SU-DHL-6 (cell line): ENCODE measurements around the gene PSTPIP1.

Experiments used
- H2AFZ ChIP-seq: fragments of 200-600 bp; sonication (generic); 2 replicates; pipeline ENCODE4 v1.6.1; 2014; ENCODE audit warnings: low read depth, mild to moderate bottlenecking, moderate library complexity, mixed read lengths, antibody characterized with exemption, low read length; ENCODE audit not compliant: severe bottlenecking
- H3F3A ChIP-seq: fragments of 200-600 bp; shearing (Covaris generic); 2 replicates; pipeline ENCODE4 v1.6.0; 2016; ENCODE audit warnings: antibody characterized with exemption, mild to moderate bottlenecking; ENCODE audit not compliant: insufficient read depth
- H3K27ac ChIP-seq: fragments of 200-600 bp; sonication (generic); 2 replicates; pipeline ENCODE4 v1.5.1; 2016; ENCODE audit warnings: low read depth, mild to moderate bottlenecking, low read length, moderate library complexity, mixed read lengths
- H3K27me3 ChIP-seq: fragments of 200-600 bp; sonication (generic), shearing (Covaris generic); 2 replicates; pipeline ENCODE4 v1.6.0; 2014; ENCODE audit warnings: mild to moderate bottlenecking, low read length
- H3K36me3 ChIP-seq: fragments of 200-600 bp; sonication (generic); 2 replicates; pipeline ENCODE4 v1.6.1; 2014; ENCODE audit warnings: mild to moderate bottlenecking, low read length, mixed read lengths
- H3K4me2 ChIP-seq: fragments of 300-600, 200-600 bp; shearing (Covaris generic), sonication (generic); 2 replicates; pipeline ENCODE4 v1.6.0; 2014; ENCODE audit warnings: low read length, low read depth, mild to moderate bottlenecking; ENCODE audit not compliant: poor library complexity, severe bottlenecking
- H3K4me3 ChIP-seq: fragments of 200-600 bp; sonication (generic); 2 replicates; pipeline ENCODE4 v1.5.1; 2014; ENCODE audit warnings: antibody characterized with exemption, low read length, mild to moderate bottlenecking, mixed read lengths; ENCODE audit not compliant: insufficient read depth, poor library complexity, severe bottlenecking
- H3K79me2 ChIP-seq: fragments of 200-600 bp; sonication (generic); 2 replicates; pipeline ENCODE4 v1.6.1; 2014; ENCODE audit warnings: mild to moderate bottlenecking, low read length, moderate library complexity; ENCODE audit not compliant: insufficient read depth
- H3K9ac ChIP-seq: fragments of 200-600 bp; sonication (generic); 2 replicates; pipeline ENCODE4 v1.7.0; 2014; ENCODE audit warnings: mild to moderate bottlenecking, low read length
- H3K9me2 ChIP-seq: fragments of 200-600 bp; sonication (generic); replicated peaks from 2 replicates; pipeline ENCODE4 v1.6.1; 2014; ENCODE audit warnings: low read length; ENCODE audit not compliant: insufficient read depth
- H3K9me3 ChIP-seq: fragments of 200-600 bp; sonication (generic); 2 replicates; pipeline ENCODE4 v1.6.1; 2014; ENCODE audit warnings: low read length, mixed read lengths; ENCODE audit not compliant: insufficient read depth
- H4K20me1 ChIP-seq: fragments of 200-600 bp; sonication (generic); 2 replicates; pipeline ENCODE4 v1.6.1; 2014; ENCODE audit warnings: low read depth, mild to moderate bottlenecking, antibody characterized with exemption, low read length, moderate library complexity, mixed read lengths
- EZH2phosphoT487 ChIP-seq: fragments of 200-600 bp; sonication (generic), shearing (Covaris generic); conservative IDR thresholded peaks from 2 replicates; pipeline ENCODE4 v1.6.1; 2018; ENCODE audit warnings: mild to moderate bottlenecking, antibody characterized with exemption, low read length, moderate library complexity, mixed read lengths
- TF ChIP-seq, protein P1 (sequence below): fragments of 200-600 bp; sonication (generic); IDR thresholded peaks from one replicate; pipeline ENCODE4 v1.5.1; 2017; ENCODE audit warnings: antibody characterized with exemption, mild to moderate bottlenecking, low read length, moderate library complexity; ENCODE audit not compliant: insufficient read depth, poor library complexity, severe bottlenecking

Gene PSTPIP1

DNA sequence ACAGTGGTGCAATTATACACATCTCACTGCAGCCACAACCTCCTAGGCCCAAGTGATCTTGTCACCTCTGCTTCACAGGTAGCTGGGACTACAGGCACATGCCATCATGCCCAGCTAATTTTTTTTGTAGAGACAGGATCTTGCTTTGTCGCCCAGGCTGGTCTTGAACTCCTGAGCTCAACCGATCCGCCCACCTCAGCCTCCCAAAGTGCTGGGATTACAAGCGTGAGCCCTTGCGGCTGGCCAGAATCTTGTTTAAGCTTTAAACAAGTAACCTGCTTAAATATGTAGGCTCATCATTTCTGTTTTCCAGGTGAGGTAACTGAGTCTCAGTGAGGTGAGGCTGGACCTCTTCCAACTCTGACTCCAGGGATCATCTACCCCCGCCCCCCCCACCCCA, 7.7 kb upstream of the PSTPIP1 start:
- Histone ChIP-seq H2AFZ (no peak overlapping the region), H3K9me2 (no peaks in the 10 kb centered on the region), H4K20me1 (no peaks in the 10 kb centered on the region), H3K27ac (no peak overlapping the region), H3F3A (no peaks in the 10 kb centered on the region), H3K4me2 (no peak overlapping the region), H3K79me2 (no peaks in the 10 kb centered on the region), H3K36me3 (no peaks in the 10 kb centered on the region), H3K9me3 (no peaks in the 10 kb centered on the region), H3K9ac (no peak overlapping the region), H3K27me3 (no peaks in the 10 kb centered on the region), H3K4me3 (no peak overlapping the region)
- TF ChIP-seq, protein P1, sequence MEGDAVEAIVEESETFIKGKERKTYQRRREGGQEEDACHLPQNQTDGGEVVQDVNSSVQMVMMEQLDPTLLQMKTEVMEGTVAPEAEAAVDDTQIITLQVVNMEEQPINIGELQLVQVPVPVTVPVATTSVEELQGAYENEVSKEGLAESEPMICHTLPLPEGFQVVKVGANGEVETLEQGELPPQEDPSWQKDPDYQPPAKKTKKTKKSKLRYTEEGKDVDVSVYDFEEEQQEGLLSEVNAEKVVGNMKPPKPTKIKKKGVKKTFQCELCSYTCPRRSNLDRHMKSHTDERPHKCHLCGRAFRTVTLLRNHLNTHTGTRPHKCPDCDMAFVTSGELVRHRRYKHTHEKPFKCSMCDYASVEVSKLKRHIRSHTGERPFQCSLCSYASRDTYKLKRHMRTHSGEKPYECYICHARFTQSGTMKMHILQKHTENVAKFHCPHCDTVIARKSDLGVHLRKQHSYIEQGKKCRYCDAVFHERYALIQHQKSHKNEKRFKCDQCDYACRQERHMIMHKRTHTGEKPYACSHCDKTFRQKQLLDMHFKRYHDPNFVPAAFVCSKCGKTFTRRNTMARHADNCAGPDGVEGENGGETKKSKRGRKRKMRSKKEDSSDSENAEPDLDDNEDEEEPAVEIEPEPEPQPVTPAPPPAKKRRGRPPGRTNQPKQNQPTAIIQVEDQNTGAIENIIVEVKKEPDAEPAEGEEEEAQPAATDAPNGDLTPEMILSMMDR = no peak
- no peak for TF ChIP-seq EZH2phosphoT487

DNA sequence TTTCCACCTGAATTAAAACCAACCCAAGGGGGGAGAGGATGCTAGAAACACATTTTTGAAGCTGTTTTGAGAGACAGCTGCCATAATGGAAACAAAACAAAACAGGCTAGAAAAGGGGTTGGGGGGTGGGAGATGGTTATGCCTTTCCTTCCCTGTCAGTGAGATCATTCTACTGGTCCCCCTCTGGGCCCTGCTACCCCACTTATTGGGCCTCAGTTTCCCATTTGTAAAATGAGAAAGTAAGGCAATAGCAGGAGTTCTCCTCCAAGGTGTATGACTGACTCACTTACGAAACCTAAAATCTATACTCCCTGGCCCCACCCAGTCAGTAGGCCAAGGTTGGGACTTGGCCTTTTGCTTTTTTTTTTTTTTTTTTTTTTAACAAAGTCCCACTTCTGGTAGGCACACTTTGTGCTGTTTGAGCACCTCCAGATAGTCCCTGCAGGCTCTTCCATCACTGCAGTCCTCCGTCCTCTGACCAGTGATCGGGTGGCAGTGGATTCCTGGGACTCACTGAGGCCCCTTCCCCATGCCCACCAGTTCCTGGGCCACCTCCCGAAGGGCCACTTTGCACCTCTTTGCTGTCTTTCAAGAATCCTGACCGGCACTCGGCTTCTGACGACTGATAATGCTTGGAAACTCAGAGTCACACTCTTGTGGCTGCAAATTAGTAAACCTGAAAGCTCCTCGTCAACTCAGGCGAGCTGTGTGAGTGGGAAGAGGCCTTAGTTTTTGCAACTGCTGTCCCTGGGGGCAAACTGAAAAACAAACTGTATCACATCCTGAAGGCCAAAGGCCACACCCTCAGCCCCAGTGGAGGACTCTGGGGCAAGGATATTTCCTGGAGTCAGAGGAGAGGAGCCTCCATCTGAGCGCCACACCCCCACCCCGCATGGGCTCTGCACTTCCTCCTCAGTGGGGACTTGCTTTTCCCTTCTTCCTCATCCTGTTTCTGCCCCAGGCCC, 6.7 kb upstream of the PSTPIP1 start:
- Histone ChIP-seq H3K27ac (no peak overlapping the region), H3K9me2 (no peaks in the 10 kb centered on the region), H3K4me2 (no peak overlapping the region), H2AFZ (no peak overlapping the region), H3K9me3 (no peaks in the 10 kb centered on the region), H4K20me1 (no peaks in the 10 kb centered on the region), H3K4me3 (no peak overlapping the region), H3K9ac (no peak overlapping the region), H3K36me3 (no peaks in the 10 kb centered on the region), H3K79me2 (no peaks in the 10 kb centered on the region), H3K27me3 (no peaks in the 10 kb centered on the region), H3F3A (no peaks in the 10 kb centered on the region)
- TF ChIP-seq EZH2phosphoT487 = no peak
- TF ChIP-seq, protein P1 = no peak

DNA sequence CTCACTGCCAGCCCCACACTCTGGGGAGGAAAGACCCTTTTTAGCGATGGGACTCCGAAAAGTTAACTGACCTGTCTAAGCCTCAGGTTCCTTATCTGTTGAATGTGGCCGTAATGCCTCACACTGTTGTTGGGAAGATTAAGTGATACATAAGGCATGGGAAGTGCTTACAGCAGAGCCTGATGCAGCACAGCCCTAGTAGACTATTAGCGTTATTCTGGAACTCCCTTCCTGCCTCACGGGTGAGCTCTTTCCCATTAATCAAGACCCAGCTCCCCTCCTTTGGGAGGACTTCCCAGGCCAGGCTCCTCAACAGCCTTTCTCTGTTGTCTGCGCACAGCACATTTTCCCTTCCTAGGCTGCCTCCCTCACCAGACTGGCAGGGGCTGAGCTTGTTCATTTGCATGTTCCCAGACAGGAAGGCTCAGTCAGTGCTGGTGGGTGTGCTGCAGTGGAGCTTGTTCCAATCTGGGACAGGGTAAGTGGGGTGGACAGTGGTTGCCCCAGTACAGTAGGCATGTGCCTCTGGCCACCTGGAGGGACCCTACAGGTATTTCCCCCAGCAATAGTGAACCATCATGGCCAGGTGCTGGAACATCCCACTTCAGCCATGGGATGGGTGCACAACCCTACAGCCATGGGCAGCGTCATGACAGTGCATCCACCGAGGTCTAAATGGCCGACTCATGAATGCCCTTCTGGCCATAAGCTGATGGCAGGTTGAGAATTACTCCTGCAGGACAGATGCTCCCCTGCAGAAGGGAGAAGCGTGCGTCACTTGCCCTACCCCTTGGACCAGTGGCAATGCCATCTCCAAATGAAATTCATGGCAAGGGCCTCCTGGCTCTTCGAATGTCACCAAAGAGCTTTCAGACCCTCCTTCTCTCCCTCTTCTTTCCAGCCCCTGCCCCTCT, 5.8 kb upstream of the PSTPIP1 start:
- H3K4me2 ChIP-seq = no peak overlapping the region
- no peaks in the 10 kb centered on the region for H3K9me2 ChIP-seq
- H3K27me3 ChIP-seq = no peaks in the 10 kb centered on the region
- H3K9me3 ChIP-seq = no peaks in the 10 kb centered on the region
- TF ChIP-seq, protein P1 = no peak
- TF ChIP-seq EZH2phosphoT487 = no peak
- no peak overlapping the region for H2AFZ ChIP-seq
- no peaks in the 10 kb centered on the region for H3K79me2 ChIP-seq
- no peak overlapping the region for H3K9ac ChIP-seq
- no peak overlapping the region for H3K27ac ChIP-seq
- H3F3A ChIP-seq = no peaks in the 10 kb centered on the region
- no peak overlapping the region for H3K4me3 ChIP-seq
- H3K36me3 ChIP-seq = no peaks in the 10 kb centered on the region
- no peaks in the 10 kb centered on the region for H4K20me1 ChIP-seq
